ENCODE data around the gene FAM78A. TPM values are rescaled to one million over a fixed set of nuclear protein-coding genes. Genes with fewer than 3 reads are reported as not detected.

FAM78A gene
- polyA plus RNA-seq, 1 experiment: 1.1 TPM

DNA sequence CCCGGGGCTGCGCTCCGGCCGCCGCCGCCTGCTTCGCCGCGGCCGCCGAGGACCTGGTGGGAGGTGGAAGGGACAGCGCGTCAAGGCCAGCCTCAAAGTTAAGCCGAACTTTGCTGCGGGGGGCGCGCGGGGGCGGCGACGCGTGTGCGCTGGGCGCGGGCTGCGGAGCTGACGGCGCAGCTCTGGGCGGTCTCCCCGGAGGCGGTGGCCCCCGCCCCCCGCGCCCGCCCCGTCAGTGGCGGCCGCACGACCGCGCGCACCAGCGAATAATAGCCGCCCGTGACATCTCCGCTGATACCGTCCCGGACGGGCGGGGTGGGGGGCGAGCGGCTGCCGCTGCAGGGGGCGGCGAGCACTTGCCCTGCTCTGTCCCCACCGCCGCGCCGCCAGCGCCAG, 579 bp upstream of the FAM78A start:
- no peak for DNase-seq (ENCODE audit: low read depth)
- POLR2A ChIA-PET: no interaction called here
- H3K4me3 ChIP-seq (ENCODE audit: low read depth, low read length): no peak overlapping the region
- TF ChIP-seq, protein P1, sequence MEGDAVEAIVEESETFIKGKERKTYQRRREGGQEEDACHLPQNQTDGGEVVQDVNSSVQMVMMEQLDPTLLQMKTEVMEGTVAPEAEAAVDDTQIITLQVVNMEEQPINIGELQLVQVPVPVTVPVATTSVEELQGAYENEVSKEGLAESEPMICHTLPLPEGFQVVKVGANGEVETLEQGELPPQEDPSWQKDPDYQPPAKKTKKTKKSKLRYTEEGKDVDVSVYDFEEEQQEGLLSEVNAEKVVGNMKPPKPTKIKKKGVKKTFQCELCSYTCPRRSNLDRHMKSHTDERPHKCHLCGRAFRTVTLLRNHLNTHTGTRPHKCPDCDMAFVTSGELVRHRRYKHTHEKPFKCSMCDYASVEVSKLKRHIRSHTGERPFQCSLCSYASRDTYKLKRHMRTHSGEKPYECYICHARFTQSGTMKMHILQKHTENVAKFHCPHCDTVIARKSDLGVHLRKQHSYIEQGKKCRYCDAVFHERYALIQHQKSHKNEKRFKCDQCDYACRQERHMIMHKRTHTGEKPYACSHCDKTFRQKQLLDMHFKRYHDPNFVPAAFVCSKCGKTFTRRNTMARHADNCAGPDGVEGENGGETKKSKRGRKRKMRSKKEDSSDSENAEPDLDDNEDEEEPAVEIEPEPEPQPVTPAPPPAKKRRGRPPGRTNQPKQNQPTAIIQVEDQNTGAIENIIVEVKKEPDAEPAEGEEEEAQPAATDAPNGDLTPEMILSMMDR (IDR thresholded peaks at IDR 0.05; ENCODE audit: insufficient read depth, low read depth, low read length): no peak
- peaks cover 21% of the 10 kb centered on the region for H3K27me3 ChIP-seq (ENCODE audit: control insufficient read depth, insufficient read depth, low read length)
- no peaks in the 10 kb centered on the region for H3K36me3 ChIP-seq (ENCODE audit: control insufficient read depth, insufficient read depth, low read length)
- CTCF ChIA-PET: interaction anchor here (1.0 kb wide), 1 partner anchor 60 kb away, joined by 4 read pairs; no protein-coding TSS in a partner anchor

DNA sequence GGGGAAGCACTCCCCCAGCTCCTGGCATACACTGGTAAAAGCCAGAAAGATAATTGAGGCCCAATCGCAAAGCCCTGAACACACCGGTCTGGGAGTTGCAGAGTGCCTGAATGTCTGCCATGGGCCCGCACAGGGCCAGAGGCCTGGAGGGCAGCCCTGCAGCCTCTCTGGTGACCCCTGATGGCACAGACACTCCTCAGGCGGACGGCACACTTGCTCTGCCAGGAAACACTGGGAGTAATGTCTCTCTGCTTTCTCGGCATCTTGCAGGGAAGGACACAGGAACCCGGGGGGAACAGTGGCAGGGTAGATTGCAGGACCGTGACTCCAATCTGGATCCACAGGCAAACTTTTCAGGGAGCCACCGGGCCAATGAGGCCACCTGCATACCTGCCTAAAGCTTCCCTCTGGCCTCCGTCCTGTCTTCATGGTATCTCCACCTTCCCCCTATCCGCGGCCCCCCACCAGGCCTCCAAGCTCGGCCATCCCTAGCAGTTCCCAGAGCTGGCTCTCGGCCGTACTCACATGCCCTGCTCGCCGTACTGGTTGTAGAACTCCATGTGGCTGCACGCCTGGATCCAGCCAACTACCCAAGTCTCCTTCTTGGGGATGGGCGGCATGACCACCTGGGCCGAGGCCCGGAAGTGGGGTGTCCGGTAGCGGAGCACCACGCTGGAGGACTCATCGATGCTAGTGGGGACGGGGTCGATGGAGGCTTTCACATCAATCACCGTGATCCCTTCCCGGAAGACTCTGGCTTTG, 797 bp downstream of the FAM78A start:
- no peak overlapping the region for H3K4me3 ChIP-seq (ENCODE audit: low read depth, low read length)
- H3K36me3 ChIP-seq (ENCODE audit: control insufficient read depth, insufficient read depth, low read length): no peaks in the 10 kb centered on the region
- TF ChIP-seq, protein P1 (IDR thresholded peaks at IDR 0.05; ENCODE audit: insufficient read depth, low read depth, low read length): no peak
- no peak for DNase-seq (ENCODE audit: low read depth)
- peaks cover 11% of the 10 kb centered on the region for H3K27me3 ChIP-seq (ENCODE audit: control insufficient read depth, insufficient read depth, low read length)
- CTCF ChIA-PET: no interaction called here
- POLR2A ChIA-PET: interaction anchor here (0.6 kb wide), 1 partner anchor 368 kb away, joined by 3 read pairs; no protein-coding TSS in a partner anchor

DNA sequence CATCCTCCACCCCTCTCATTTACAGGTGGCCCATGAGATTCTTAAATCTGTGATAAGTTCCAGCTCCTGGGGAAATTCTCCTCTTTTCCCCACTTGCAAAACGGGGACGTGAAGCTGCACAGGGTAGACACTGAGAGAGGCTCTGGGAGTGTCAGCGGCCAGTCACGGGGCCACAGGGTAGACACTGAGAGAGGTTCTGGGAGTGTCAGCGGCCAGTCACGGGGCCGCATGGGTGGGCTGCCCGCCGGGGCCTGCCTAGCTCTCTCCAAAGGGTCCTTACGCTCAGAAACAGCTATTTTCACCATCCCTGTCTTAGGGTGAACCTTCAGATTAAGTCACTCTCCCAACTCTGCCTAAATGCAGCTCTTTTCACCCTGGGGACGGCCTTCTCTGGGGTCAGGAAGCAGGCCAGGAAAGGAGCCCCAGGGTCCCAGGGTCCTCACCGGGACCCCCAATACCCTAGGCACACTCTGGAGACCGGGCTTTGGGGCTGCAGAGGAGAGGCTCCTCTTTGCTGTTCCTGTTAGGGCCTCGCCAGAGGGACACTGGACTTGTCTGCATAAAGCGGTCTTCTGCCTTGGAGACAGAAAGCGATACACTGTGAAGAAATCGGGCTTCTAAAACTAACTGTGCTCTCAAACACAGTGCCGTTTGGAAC, 1.5 kb downstream of the FAM78A start:
- Histone ChIP-seq H3K4me3 (ENCODE audit: low read depth, low read length) (no peak overlapping the region), H3K27me3 (ENCODE audit: control insufficient read depth, insufficient read depth, low read length) (peaks cover 6% of the 10 kb centered on the region; the same call in 1 of the 2 replicates), H3K36me3 (ENCODE audit: control insufficient read depth, insufficient read depth, low read length) (no peaks in the 10 kb centered on the region)
- no peak for DNase-seq (ENCODE audit: low read depth)
- ChIA-PET POLR2A (interaction anchor here (0.6 kb wide), 1 partner anchor 369 kb away, joined by 3 read pairs; no protein-coding TSS in a partner anchor), CTCF (no interaction called here)
- TF ChIP-seq, protein P1 (IDR thresholded peaks at IDR 0.05; ENCODE audit: insufficient read depth, low read depth, low read length): no peak

DNA sequence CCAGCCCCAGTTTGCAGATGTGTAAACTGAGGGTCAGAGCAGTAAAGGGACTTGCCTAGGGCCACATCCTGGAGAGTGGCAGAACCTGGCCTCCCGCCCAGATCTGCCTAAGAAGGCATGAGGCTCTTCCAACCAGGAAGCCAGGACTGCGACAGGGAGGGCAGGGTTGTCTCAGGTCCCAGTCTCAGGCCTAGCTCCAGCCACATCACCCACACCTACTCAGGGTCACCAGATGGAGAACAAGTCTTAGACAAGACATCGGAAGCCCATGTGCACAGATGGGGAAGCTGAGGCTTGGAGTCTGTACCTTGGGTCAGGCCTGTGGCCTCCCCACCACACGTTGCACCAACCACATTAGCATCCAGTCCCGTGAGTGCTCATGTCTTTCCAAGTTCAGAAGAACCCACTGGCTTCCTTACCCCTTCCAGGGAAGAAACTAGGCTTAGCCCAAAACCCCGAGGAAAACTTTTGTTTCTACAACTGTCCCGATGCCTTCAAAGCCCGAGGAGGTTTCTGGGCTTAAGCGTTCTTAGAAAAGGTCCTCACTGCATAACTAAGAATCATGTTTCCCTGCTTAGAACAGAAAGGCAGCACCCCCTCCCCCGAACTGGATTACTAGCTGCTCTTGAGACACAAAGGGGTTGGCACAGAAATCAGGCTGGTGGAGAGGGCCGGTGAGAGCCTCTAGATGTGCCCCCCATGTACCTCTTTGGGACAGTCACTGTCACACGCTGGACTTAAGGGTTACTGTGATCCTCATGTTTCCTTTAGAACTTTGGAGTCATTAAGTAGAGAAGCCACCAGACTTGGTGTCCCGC, 2.2 kb downstream of the FAM78A start:
- H3K36me3 ChIP-seq (ENCODE audit: control insufficient read depth, insufficient read depth, low read length): no peaks in the 10 kb centered on the region
- CTCF ChIA-PET: no interaction called here
- no peak overlapping the region for H3K4me3 ChIP-seq (ENCODE audit: low read depth, low read length)
- POLR2A ChIA-PET: no interaction called here
- H3K27me3 ChIP-seq (ENCODE audit: control insufficient read depth, insufficient read depth, low read length): peaks cover 6% of the 10 kb centered on the region; the same call in 1 of the 2 replicates
- DNase-seq (ENCODE audit: low read depth): no peak
- TF ChIP-seq, protein P1 (IDR thresholded peaks at IDR 0.05; ENCODE audit: insufficient read depth, low read depth, low read length): no peak
